SK-N-SH treated with all-trans-retinoic acid at 6 μM for 48 hours (cell line): ENCODE data around the gene STK39.
"Not testable (repeated sequence)": the region's sequence is repeated elsewhere in the genome, so short reads cannot be mapped to it uniquely, and the experiment has no call there.

ENCODE experiments used
- RARB ChIP-seq: fragments of 250-450 bp; sonication (Bioruptor Pico); IDR thresholded peaks from 2 replicates; pipeline ENCODE4 v1.8.0; 2021; ENCODE audit warnings: mild to moderate bottlenecking, moderate library complexity
- ZC3H10 ChIP-seq: fragments of 250-450 bp; sonication (Bioruptor Pico); IDR thresholded peaks from 2 replicates; pipeline ENCODE4 v1.5.1; 2021; ENCODE audit warnings: mild to moderate bottlenecking, moderate library complexity
- ZFP30 ChIP-seq: fragments of 450-650 bp; formaldehyde crosslinking; IDR thresholded peaks from 2 replicates; pipeline ENCODE4 v1.5.0; 2022; ENCODE audit warnings: mild to moderate bottlenecking, moderate library complexity
- ZNF70 ChIP-seq: fragments of 450-650 bp; formaldehyde crosslinking; IDR thresholded peaks from 2 replicates; pipeline ENCODE4 v1.5.0; 2020; ENCODE audit warnings: mild to moderate bottlenecking, moderate library complexity
- TF ChIP-seq, protein P1 (sequence below): fragments of 250-450 bp; sonication (Bioruptor Pico); IDR thresholded peaks from 2 replicates; pipeline ENCODE4 v1.5.0; 2020; ENCODE audit warnings: mild to moderate bottlenecking, moderate library complexity

DNA sequence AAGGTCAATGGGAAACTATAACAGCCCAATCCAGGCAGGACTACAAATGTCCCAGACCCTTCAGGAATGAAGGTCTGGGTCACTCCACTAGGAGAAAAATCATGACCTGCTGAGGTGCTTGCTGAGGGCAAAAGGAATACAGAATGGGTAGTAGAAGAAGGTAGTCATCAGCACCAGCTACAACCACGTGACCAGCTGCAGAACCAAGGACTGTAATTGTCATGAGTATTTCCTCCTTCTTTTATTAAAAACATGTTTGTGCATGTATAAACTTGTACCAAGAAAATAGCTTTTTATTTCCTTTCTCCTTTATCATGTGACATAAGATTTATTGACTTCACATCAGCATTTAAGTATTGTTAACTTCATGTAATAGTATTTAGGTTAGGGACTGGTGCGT lies 15.5 kb upstream of the STK39 start:
- TF ChIP-seq ZNF70 (CRISPR knock-in tag); ZFP30; ZC3H10 (CRISPR knock-in tag); RARB: not testable (repeated sequence)
- TF ChIP-seq, protein P1, sequence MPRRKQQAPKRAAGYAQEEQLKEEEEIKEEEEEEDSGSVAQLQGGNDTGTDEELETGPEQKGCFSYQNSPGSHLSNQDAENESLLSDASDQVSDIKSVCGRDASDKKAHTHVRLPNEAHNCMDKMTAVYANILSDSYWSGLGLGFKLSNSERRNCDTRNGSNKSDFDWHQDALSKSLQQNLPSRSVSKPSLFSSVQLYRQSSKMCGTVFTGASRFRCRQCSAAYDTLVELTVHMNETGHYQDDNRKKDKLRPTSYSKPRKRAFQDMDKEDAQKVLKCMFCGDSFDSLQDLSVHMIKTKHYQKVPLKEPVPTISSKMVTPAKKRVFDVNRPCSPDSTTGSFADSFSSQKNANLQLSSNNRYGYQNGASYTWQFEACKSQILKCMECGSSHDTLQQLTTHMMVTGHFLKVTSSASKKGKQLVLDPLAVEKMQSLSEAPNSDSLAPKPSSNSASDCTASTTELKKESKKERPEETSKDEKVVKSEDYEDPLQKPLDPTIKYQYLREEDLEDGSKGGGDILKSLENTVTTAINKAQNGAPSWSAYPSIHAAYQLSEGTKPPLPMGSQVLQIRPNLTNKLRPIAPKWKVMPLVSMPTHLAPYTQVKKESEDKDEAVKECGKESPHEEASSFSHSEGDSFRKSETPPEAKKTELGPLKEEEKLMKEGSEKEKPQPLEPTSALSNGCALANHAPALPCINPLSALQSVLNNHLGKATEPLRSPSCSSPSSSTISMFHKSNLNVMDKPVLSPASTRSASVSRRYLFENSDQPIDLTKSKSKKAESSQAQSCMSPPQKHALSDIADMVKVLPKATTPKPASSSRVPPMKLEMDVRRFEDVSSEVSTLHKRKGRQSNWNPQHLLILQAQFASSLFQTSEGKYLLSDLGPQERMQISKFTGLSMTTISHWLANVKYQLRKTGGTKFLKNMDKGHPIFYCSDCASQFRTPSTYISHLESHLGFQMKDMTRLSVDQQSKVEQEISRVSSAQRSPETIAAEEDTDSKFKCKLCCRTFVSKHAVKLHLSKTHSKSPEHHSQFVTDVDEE (CRISPR knock-in tag): not testable (repeated sequence)
